Neural progenitor cell (in vitro differentiated cells): ENCODE results near the gene RPS6KB2. TPM values are rescaled to one million over a fixed set of nuclear protein-coding genes. Genes with fewer than 3 reads are reported as not detected.

Source experiments
- DNase-seq: peaks from one replicate; pipeline ENCODE4 v3.0.0-alpha.2; 2016; ENCODE audit warnings: low spot score
- H2AFZ ChIP-seq: fragments of 200-600 bp; sonication (generic); replicated peaks from 2 replicates; pipeline ENCODE4 v1.6.1; 2016; ENCODE audit warnings: antibody characterized with exemption
- H3F3A ChIP-seq: fragments of 200-600 bp; sonication (generic); 2 replicates; pipeline ENCODE4 v1.6.1; 2016; ENCODE audit warnings: antibody characterized with exemption, low read depth
- H3K27ac ChIP-seq: fragments of 200-600 bp; sonication (generic); 2 replicates; pipeline ENCODE4 v1.5.1; 2016; ENCODE audit warnings: mild to moderate bottlenecking
- H3K27me3 ChIP-seq: fragments of 200-600 bp; sonication (generic); 2 replicates; pipeline ENCODE4 v1.6.1; 2016; ENCODE audit warnings: mild to moderate bottlenecking, moderate library complexity
- H3K36me3 ChIP-seq: fragments of 200-600 bp; sonication (generic); 2 replicates; pipeline ENCODE4 v1.5.1; 2016
- H3K4me1 ChIP-seq: fragments of 200-600 bp; sonication (generic); 2 replicates; pipeline ENCODE4 v1.6.1; 2016; ENCODE audit warnings: mixed run types
- H3K4me2 ChIP-seq: fragments of 200-600 bp; sonication (generic); 2 replicates; pipeline ENCODE4 v1.6.1; 2016
- H3K4me3 ChIP-seq: fragments of 200-600 bp; sonication (generic); 2 replicates; pipeline ENCODE4 v1.5.1; 2016
- H3K79me2 ChIP-seq: fragments of 200-600 bp; sonication (generic); 2 replicates; pipeline ENCODE4 v1.6.1; 2016; ENCODE audit warnings: low read depth
- H3K9ac ChIP-seq: fragments of 200-600 bp; sonication (generic); 2 replicates; pipeline ENCODE4 v1.6.1; 2016
- H3K9me3 ChIP-seq: fragments of 200-600 bp; sonication (generic); 2 replicates; pipeline ENCODE4 v1.5.1; 2016; ENCODE audit warnings: low read depth
- H4K20me1 ChIP-seq: fragments of 200-600 bp; sonication (generic); 2 replicates; pipeline ENCODE4 v1.6.1; 2016; ENCODE audit warnings: low read depth
- H3K27ac Mint-ChIP-seq: 3 replicates; pipeline ENCODE4 v1.8.0; 2021; ENCODE audit warnings: mixed read lengths
- H3K27me3 Mint-ChIP-seq: 2 replicates; pipeline ENCODE4 v1.8.0; 2022; ENCODE audit warnings: low read depth, mild to moderate bottlenecking, inconsistent platforms, moderate library complexity, mixed read lengths; ENCODE audit not compliant: insufficient read depth
- H3K36me3 Mint-ChIP-seq: 3 replicates; pipeline ENCODE4 v1.8.0; 2021; ENCODE audit warnings: mixed read lengths
- H3K4me1 Mint-ChIP-seq: 3 replicates; pipeline ENCODE4 v1.8.0; 2021; ENCODE audit warnings: mixed read lengths
- H3K4me3 Mint-ChIP-seq: 3 replicates; pipeline ENCODE4 v1.8.0; 2021; ENCODE audit warnings: mild to moderate bottlenecking, moderate library complexity, mixed read lengths
- H3K9me3 Mint-ChIP-seq: 3 replicates; pipeline ENCODE4 v1.8.0; 2020; ENCODE audit warnings: mixed read lengths
- CTCF ChIP-seq: fragments of 200-600 bp; sonication (generic); IDR thresholded peaks from 2 replicates; pipeline ENCODE4 v1.5.1; 2017; ENCODE audit warnings: antibody characterized with exemption, mild to moderate bottlenecking
- EZH2 ChIP-seq: fragments of 200-600 bp; sonication (generic); IDR thresholded peaks from 2 replicates; pipeline ENCODE4 v1.6.1; 2017; ENCODE audit warnings: antibody characterized with exemption, mild to moderate bottlenecking, moderate library complexity
- EZH2phosphoT487 ChIP-seq: fragments of 200-600 bp; sonication (generic); IDR thresholded peaks from 2 replicates; pipeline ENCODE4 v1.6.1; 2017; ENCODE audit warnings: antibody characterized with exemption
- total RNA-seq: library from RNA; depleted of rRNA; stranded (reverse); fragments of >200 nt; gene quantifications from 2 replicates; pipeline ENCODE4 v1.2.3, GENCODE V29; 2015; ENCODE audit warnings: low replicate concordance

Gene RPS6KB2
- total RNA-seq, 1 donor from 2014 or later, result 23.7 TPM

GRCh38 chr11:67433536-67434394 is 5.5 kb downstream of the RPS6KB2 start:
- no peak overlapping the region for H2AFZ ChIP-seq
- H3K27ac ChIP-seq, result no peak overlapping the region
- peaks cover 2% of the 10 kb centered on the region for H3K27me3 Mint-ChIP-seq
- no peak overlapping the region for H3K4me3 Mint-ChIP-seq
- peaks cover 7% of the 10 kb centered on the region for H3K4me1 Mint-ChIP-seq
- no peaks in the 10 kb centered on the region for H3F3A ChIP-seq
- peaks cover 12% of the 10 kb centered on the region for H3K36me3 Mint-ChIP-seq
- peaks cover 4% of the 10 kb centered on the region for H3K4me1 ChIP-seq
- no peaks in the 10 kb centered on the region for H3K27me3 ChIP-seq
- H3K4me2 ChIP-seq, result no peak overlapping the region
- H3K27ac Mint-ChIP-seq, result no peak overlapping the region
- H3K9me3 Mint-ChIP-seq, result no peaks in the 10 kb centered on the region
- H4K20me1 ChIP-seq, result no peaks in the 10 kb centered on the region
- H3K9me3 ChIP-seq, result no peaks in the 10 kb centered on the region
- H3K4me3 ChIP-seq, result no peak overlapping the region
- H3K36me3 ChIP-seq, result no peaks in the 10 kb centered on the region
- H3K79me2 ChIP-seq, result peaks cover 8% of the 10 kb centered on the region
- H3K9ac ChIP-seq, result no peak overlapping the region
- TF ChIP-seq CTCF (no peak), EZH2 (no peak), EZH2phosphoT487 (no peak)
- DNase-seq, result no peak

- Histone ChIP-seq H3K9me3 (no peaks in the 10 kb centered on the region), H3K4me1 (no peaks in the 10 kb centered on the region), H3K36me3 (no peaks in the 10 kb centered on the region), H4K20me1 (no peaks in the 10 kb centered on the region), H3K79me2 (peaks cover 1% of the 10 kb centered on the region), H3K27ac (no peak overlapping the region), H3K4me3 (no peak overlapping the region), H3K9ac (no peak overlapping the region), H2AFZ (no peak overlapping the region), H3F3A (no peaks in the 10 kb centered on the region), H3K4me2 (no peak overlapping the region), H3K27me3 (no peaks in the 10 kb centered on the region)
- TF ChIP-seq CTCF (no peak), EZH2phosphoT487 (no peak), EZH2 (no peak)
- no peak for DNase-seq
- H3K27me3 Mint-ChIP-seq, result peaks cover 2% of the 10 kb centered on the region
- no peak overlapping the region for H3K4me3 Mint-ChIP-seq
- no peaks in the 10 kb centered on the region for H3K9me3 Mint-ChIP-seq
- no peak overlapping the region for H3K27ac Mint-ChIP-seq
- H3K4me1 Mint-ChIP-seq, result peaks cover 7% of the 10 kb centered on the region
- H3K36me3 Mint-ChIP-seq, result peaks cover 16% of the 10 kb centered on the region
These were observed 6.1 kb downstream of the RPS6KB2 start for GRCh38 chr11:67434395-67434881.

- Histone ChIP-seq H3K9me3 (no peaks in the 10 kb centered on the region), H4K20me1 (no peaks in the 10 kb centered on the region), H3K36me3 (no peaks in the 10 kb centered on the region), H2AFZ (no peak overlapping the region), H3K79me2 (no peaks in the 10 kb centered on the region), H3F3A (no peaks in the 10 kb centered on the region), H3K9ac (no peak overlapping the region), H3K4me2 (no peak overlapping the region), H3K4me1 (no peaks in the 10 kb centered on the region), H3K27ac (no peak overlapping the region), H3K4me3 (no peak overlapping the region), H3K27me3 (no peaks in the 10 kb centered on the region)
- no peak for TF ChIP-seq CTCF
- TF ChIP-seq EZH2phosphoT487, result no peak
- no peak for TF ChIP-seq EZH2
- DNase-seq, result no peak
- H3K4me3 Mint-ChIP-seq, result no peak overlapping the region
- no peaks in the 10 kb centered on the region for H3K9me3 Mint-ChIP-seq
- H3K27ac Mint-ChIP-seq, result no peak overlapping the region
- H3K27me3 Mint-ChIP-seq, result peaks cover 2% of the 10 kb centered on the region
- peaks cover 18% of the 10 kb centered on the region for H3K36me3 Mint-ChIP-seq
- H3K4me1 Mint-ChIP-seq, result peaks cover 7% of the 10 kb centered on the region
These were observed 6.9 kb downstream of the RPS6KB2 start for GRCh38 chr11:67435031-67435726.
